ENCODE measurements around the gene ANKRD2.
A peak's percentile ranks its signal among the peaks of the same experiment; 100 is the strongest.

ANKRD2 gene

GRCh38 chr10:97538839-97539238 lies 33.7 kb upstream of the ANKRD2 start:
- CTCF ChIA-PET: interaction anchor here (1.9 to 7.4 kb wide), 2 partner anchors 9 to 13 kb away, joined by 5 to 76 read pairs; no protein-coding TSS in a partner anchor
- no peak overlapping the region for H3K27ac Mint-ChIP-seq
- DNase-seq: no peak
- no peaks in the 10 kb centered on the region for H3K9me3 Mint-ChIP-seq
- H3K4me1 Mint-ChIP-seq: peaks cover 11% of the 10 kb centered on the region
- H3K4me3 Mint-ChIP-seq: no peak overlapping the region
- no peaks in the 10 kb centered on the region for H3K36me3 Mint-ChIP-seq
- no peaks in the 10 kb centered on the region for H3K27me3 Mint-ChIP-seq

GRCh38 chr10:97539523-97540200 lies 32.9 kb upstream of the ANKRD2 start:
- CTCF ChIA-PET: interaction anchor here (1.9 to 7.4 kb wide), 2 partner anchors 10 to 13 kb away, joined by 5 to 76 read pairs; no protein-coding TSS in a partner anchor
- H3K9me3 Mint-ChIP-seq: no peaks in the 10 kb centered on the region
- H3K4me1 Mint-ChIP-seq: peaks cover 11% of the 10 kb centered on the region
- H3K36me3 Mint-ChIP-seq: no peaks in the 10 kb centered on the region
- DNase-seq: no peak
- H3K27ac Mint-ChIP-seq: no peak overlapping the region
- H3K4me3 Mint-ChIP-seq: no peak overlapping the region
- no peaks in the 10 kb centered on the region for H3K27me3 Mint-ChIP-seq

- Mint-ChIP-seq H3K9me3 (no peaks in the 10 kb centered on the region), H3K27me3 (no peaks in the 10 kb centered on the region), H3K36me3 (no peaks in the 10 kb centered on the region), H3K4me3 (no peak overlapping the region), H3K4me1 (peaks cover 11% of the 10 kb centered on the region), H3K27ac (peak overlapping the region; percentile 33)
- DNase-seq: no peak
- CTCF ChIA-PET: interaction anchor here (2.5 kb wide), 1 partner anchor 11 kb away, joined by 5 read pairs; no protein-coding TSS in a partner anchor
Observed at GRCh38 chr10:97540669-97541500, 31.7 kb upstream of the ANKRD2 start.

- Mint-ChIP-seq H3K9me3 (no peaks in the 10 kb centered on the region), H3K4me3 (no peak overlapping the region), H3K4me1 (peaks cover 11% of the 10 kb centered on the region), H3K27me3 (no peaks in the 10 kb centered on the region), H3K36me3 (no peaks in the 10 kb centered on the region), H3K27ac (no peak overlapping the region)
- no peak for DNase-seq
- CTCF ChIA-PET: interaction anchor here (1.3 to 2.5 kb wide), 2 partner anchors 8 to 10 kb away, joined by 5 read pairs; no protein-coding TSS in a partner anchor
Observed at GRCh38 chr10:97542169-97543024, 30.2 kb upstream of the ANKRD2 start.

GRCh38 chr10:97543025-97543546 lies 29.5 kb upstream of the ANKRD2 start:
- H3K27ac Mint-ChIP-seq: no peak overlapping the region

GRCh38 chr10:97546456-97547270 lies 25.9 kb upstream of the ANKRD2 start:
- no peaks in the 10 kb centered on the region for H3K9me3 Mint-ChIP-seq
- no peak overlapping the region for H3K4me3 Mint-ChIP-seq
- no peak for DNase-seq
- CTCF ChIA-PET: interaction anchor here (0.6 to 1.3 kb wide), 4 partner anchors 8 to 84 kb away, joined by 3 to 7 read pairs (median 3); partner anchors contain the start of gene ANKRD2
- peaks cover 11% of the 10 kb centered on the region for H3K4me1 Mint-ChIP-seq
- no peaks in the 10 kb centered on the region for H3K36me3 Mint-ChIP-seq
- H3K27me3 Mint-ChIP-seq: no peaks in the 10 kb centered on the region
- no peak overlapping the region for H3K27ac Mint-ChIP-seq

More at GRCh38 chr10:97543025-97543546, 29.5 kb upstream of the ANKRD2 start:
- H3K4me3 Mint-ChIP-seq: no peak overlapping the region
- peaks cover 11% of the 10 kb centered on the region for H3K4me1 Mint-ChIP-seq
- DNase-seq: peak; percentile 36
- no peaks in the 10 kb centered on the region for H3K36me3 Mint-ChIP-seq
- no peaks in the 10 kb centered on the region for H3K9me3 Mint-ChIP-seq
- no peaks in the 10 kb centered on the region for H3K27me3 Mint-ChIP-seq
- CTCF ChIA-PET: interaction anchor here (1.3 to 2.5 kb wide), 3 partner anchors 9 to 11 kb away, joined by 5 read pairs; no protein-coding TSS in a partner anchor

GRCh38 chr10:97547271-97547600 lies 25.3 kb upstream of the ANKRD2 start:
- H3K36me3 Mint-ChIP-seq: no peaks in the 10 kb centered on the region
- H3K27me3 Mint-ChIP-seq: no peaks in the 10 kb centered on the region
- H3K4me1 Mint-ChIP-seq: peaks cover 11% of the 10 kb centered on the region
- H3K9me3 Mint-ChIP-seq: no peaks in the 10 kb centered on the region
- H3K4me3 Mint-ChIP-seq: no peak overlapping the region
- no peak for DNase-seq
- H3K27ac Mint-ChIP-seq: no peak overlapping the region
- CTCF ChIA-PET: no interaction called here

GRCh38 chr10:97547962-97548361 lies 24.6 kb upstream of the ANKRD2 start:
- H3K36me3 Mint-ChIP-seq: no peaks in the 10 kb centered on the region
- peaks cover 8% of the 10 kb centered on the region for H3K4me1 Mint-ChIP-seq
- H3K27me3 Mint-ChIP-seq: no peaks in the 10 kb centered on the region
- CTCF ChIA-PET: interaction anchor here (1.4 kb wide), 1 partner anchor 24 kb away, joined by 5 read pairs; no protein-coding TSS in a partner anchor
- no peak overlapping the region for H3K27ac Mint-ChIP-seq
- no peak overlapping the region for H3K4me3 Mint-ChIP-seq
- H3K9me3 Mint-ChIP-seq: no peaks in the 10 kb centered on the region
- DNase-seq: no peak

- H3K9me3 Mint-ChIP-seq: no peaks in the 10 kb centered on the region
- H3K4me1 Mint-ChIP-seq: no peaks in the 10 kb centered on the region
- no peak for DNase-seq
- no peak overlapping the region for H3K4me3 Mint-ChIP-seq
- no peak overlapping the region for H3K27ac Mint-ChIP-seq
- no peaks in the 10 kb centered on the region for H3K36me3 Mint-ChIP-seq
- no peaks in the 10 kb centered on the region for H3K27me3 Mint-ChIP-seq
- CTCF ChIA-PET: interaction anchor here (0.8 to 6.4 kb wide), 3 partner anchors 13 to 85 kb away, joined by 3 to 76 read pairs (median 5); no protein-coding TSS in a partner anchor
Observed at GRCh38 chr10:97548828-97549455, 23.6 kb upstream of the ANKRD2 start.

- no peak overlapping the region for H3K27ac Mint-ChIP-seq
- H3K9me3 Mint-ChIP-seq: no peaks in the 10 kb centered on the region
- H3K36me3 Mint-ChIP-seq: no peaks in the 10 kb centered on the region
- CTCF ChIA-PET: interaction anchor here (0.8 to 6.4 kb wide), 4 partner anchors 14 to 142 kb away, joined by 3 to 76 read pairs (median 16); no protein-coding TSS in a partner anchor
- DNase-seq: no peak
- no peaks in the 10 kb centered on the region for H3K4me1 Mint-ChIP-seq
- no peak overlapping the region for H3K4me3 Mint-ChIP-seq
- no peaks in the 10 kb centered on the region for H3K27me3 Mint-ChIP-seq
Observed at GRCh38 chr10:97549587-97550322, 22.8 kb upstream of the ANKRD2 start.

GRCh38 chr10:97550336-97551149 lies 22.0 kb upstream of the ANKRD2 start:
- no peak for DNase-seq
- Mint-ChIP-seq H3K9me3 (no peaks in the 10 kb centered on the region), H3K27me3 (no peaks in the 10 kb centered on the region), H3K27ac (no peak overlapping the region), H3K36me3 (no peaks in the 10 kb centered on the region), H3K4me1 (no peaks in the 10 kb centered on the region), H3K4me3 (no peak overlapping the region)
- CTCF ChIA-PET: interaction anchor here (4.9 to 6.4 kb wide), 2 partner anchors 14 to 143 kb away, joined by 28 to 76 read pairs; no protein-coding TSS in a partner anchor

Data from activated naive CD4-positive, alpha-beta T cell treated with anti-CD3 and anti-CD28 coated beads, Interleukin-2, amount 10 ng/mL, durations not matched to agents 7 days and 5 days (primary cell).